Ishikawa (cell line): ENCODE measurements around the gene FMO5.

ENCODE experiments used
- CEBPB ChIP-seq: IDR thresholded peaks from 2 replicates; pipeline ENCODE4 v1.6.1; 2012
- CREB1 ChIP-seq: IDR thresholded peaks from 2 replicates; pipeline ENCODE4 v1.6.1; 2012; ENCODE audit warnings: low read depth
- EGR1 ChIP-seq: IDR thresholded peaks from 2 replicates; pipeline ENCODE4 v1.6.1; 2012
- EP300 ChIP-seq: IDR thresholded peaks from 2 replicates; pipeline ENCODE4 v1.6.1; 2012; ENCODE audit warnings: borderline replicate concordance
- FOXM1 ChIP-seq: IDR thresholded peaks from 2 replicates; pipeline ENCODE4 v1.6.1; 2012; ENCODE audit warnings: low read depth, borderline replicate concordance
- NFIC ChIP-seq: IDR thresholded peaks from 2 replicates; pipeline ENCODE4 v1.6.1; 2012
- RAD21 ChIP-seq: IDR thresholded peaks from 2 replicates; pipeline ENCODE4 v1.6.1; 2012; ENCODE audit warnings: low read depth
- REST ChIP-seq: IDR thresholded peaks from 2 replicates; pipeline ENCODE4 v1.6.1; 2012; ENCODE audit warnings: low read depth, mild to moderate bottlenecking
- TAF1 ChIP-seq: IDR thresholded peaks from 2 replicates; pipeline ENCODE4 v1.6.1; 2012; ENCODE audit warnings: low read depth, mild to moderate bottlenecking
- TCF12 ChIP-seq: IDR thresholded peaks from 2 replicates; pipeline ENCODE4 v1.6.1; 2012; ENCODE audit warnings: low read depth
- TEAD4 ChIP-seq: IDR thresholded peaks from 2 replicates; pipeline ENCODE4 v1.6.1; 2012
- YY1 ChIP-seq: IDR thresholded peaks from 2 replicates; pipeline ENCODE4 v1.6.1; 2012; ENCODE audit warnings: low read depth
- ZBTB7A ChIP-seq: IDR thresholded peaks from 2 replicates; pipeline ENCODE4 v1.6.1; 2012; ENCODE audit warnings: low read depth
- TF ChIP-seq, protein P1 (sequence below): IDR thresholded peaks from 2 replicates; pipeline ENCODE4 v1.6.1; 2012
- TF ChIP-seq, protein P2 (sequence below): IDR thresholded peaks from 2 replicates; pipeline ENCODE4 v1.6.1; 2012

FMO5 gene

GRCh38 chr1:147168626-147169058 is 56.5 kb downstream of the FMO5 start:
- TF ChIP-seq TEAD4: no peak
- TF ChIP-seq FOXM1: no peak
- no peak for TF ChIP-seq CREB1
- no peak for TF ChIP-seq REST
- TF ChIP-seq TCF12: no peak
- no peak for TF ChIP-seq CEBPB
- TF ChIP-seq ZBTB7A: no peak
- TF ChIP-seq RAD21: no peak
- no peak for TF ChIP-seq EP300
- no peak for TF ChIP-seq YY1
- TF ChIP-seq NFIC: no peak
- no peak for TF ChIP-seq TAF1
- TF ChIP-seq, protein P1, sequence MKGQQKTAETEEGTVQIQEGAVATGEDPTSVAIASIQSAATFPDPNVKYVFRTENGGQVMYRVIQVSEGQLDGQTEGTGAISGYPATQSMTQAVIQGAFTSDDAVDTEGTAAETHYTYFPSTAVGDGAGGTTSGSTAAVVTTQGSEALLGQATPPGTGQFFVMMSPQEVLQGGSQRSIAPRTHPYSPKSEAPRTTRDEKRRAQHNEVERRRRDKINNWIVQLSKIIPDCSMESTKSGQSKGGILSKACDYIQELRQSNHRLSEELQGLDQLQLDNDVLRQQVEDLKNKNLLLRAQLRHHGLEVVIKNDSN: no peak
- TF ChIP-seq EGR1: no peak
- TF ChIP-seq, protein P2, sequence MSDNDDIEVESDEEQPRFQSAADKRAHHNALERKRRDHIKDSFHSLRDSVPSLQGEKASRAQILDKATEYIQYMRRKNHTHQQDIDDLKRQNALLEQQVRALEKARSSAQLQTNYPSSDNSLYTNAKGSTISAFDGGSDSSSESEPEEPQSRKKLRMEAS: no peak

DNA sequence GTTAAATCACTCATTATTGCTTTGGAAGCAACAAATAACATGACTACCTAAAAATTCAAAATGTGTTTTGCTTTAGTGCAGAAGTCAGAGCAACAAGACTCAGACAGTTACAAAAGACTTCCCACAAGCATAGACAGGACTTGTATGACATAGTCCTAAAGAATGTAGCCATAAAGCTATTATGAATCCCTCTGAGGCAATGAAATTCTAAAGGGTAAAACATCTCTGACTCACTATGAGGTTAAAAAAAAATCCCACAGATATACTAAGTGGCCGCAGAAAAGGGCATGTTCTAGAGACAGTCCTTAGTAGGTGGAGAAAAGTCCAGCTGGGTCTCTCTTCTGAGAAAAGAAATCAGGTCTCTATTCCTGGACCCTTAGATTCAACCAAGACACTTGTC is 57.8 kb downstream of the FMO5 start:
- TF ChIP-seq RAD21: no peak
- TF ChIP-seq ZBTB7A: no peak
- TF ChIP-seq TCF12: no peak
- TF ChIP-seq, protein P2: no peak
- TF ChIP-seq CREB1: no peak
- TF ChIP-seq, protein P1: no peak
- no peak for TF ChIP-seq TAF1
- no peak for TF ChIP-seq TEAD4
- TF ChIP-seq EP300: no peak
- no peak for TF ChIP-seq YY1
- no peak for TF ChIP-seq CEBPB
- TF ChIP-seq REST: no peak
- no peak for TF ChIP-seq EGR1
- TF ChIP-seq FOXM1: no peak
- TF ChIP-seq NFIC: no peak

GRCh38 chr1:147163019-147163418 is 62.1 kb downstream of the FMO5 start:
- TF ChIP-seq RAD21: no peak
- TF ChIP-seq NFIC: no peak
- no peak for TF ChIP-seq TEAD4
- no peak for TF ChIP-seq EGR1
- TF ChIP-seq REST: no peak
- TF ChIP-seq CREB1: no peak
- no peak for TF ChIP-seq FOXM1
- TF ChIP-seq, protein P2: no peak
- TF ChIP-seq TCF12: no peak
- TF ChIP-seq TAF1: no peak
- TF ChIP-seq, protein P1: no peak
- TF ChIP-seq ZBTB7A: no peak
- TF ChIP-seq YY1: no peak
- no peak for TF ChIP-seq EP300
- no peak for TF ChIP-seq CEBPB

GRCh38 chr1:147162093-147162492 is 63.0 kb downstream of the FMO5 start:
- TF ChIP-seq TAF1 (no peak), NFIC (no peak), TCF12 (no peak), YY1 (no peak), EP300 (no peak), CEBPB (no peak), EGR1 (no peak), TEAD4 (no peak), CREB1 (no peak), ZBTB7A (no peak), RAD21 (no peak), FOXM1 (no peak)
- TF ChIP-seq, protein P2: no peak
